DOHH2 (cell line): ENCODE measurements around the gene TSHZ1.

ENCODE experiments used
- H3F3A ChIP-seq: fragments of 200-600 bp; sonication (generic), shearing (Covaris generic); 2 replicates; pipeline ENCODE4 v1.6.0; 2016; ENCODE audit warnings: antibody characterized with exemption, mild to moderate bottlenecking; ENCODE audit not compliant: control insufficient read depth, insufficient read depth
- H3K27ac ChIP-seq: fragments of 200-600 bp; sonication (generic); 2 replicates; pipeline ENCODE4 v1.5.1; 2014; ENCODE audit warnings: low read depth, mild to moderate bottlenecking, low read length, moderate library complexity
- H3K27me3 ChIP-seq: fragments of 200-600 bp; sonication (generic); 2 replicates; pipeline ENCODE4 v1.6.1; 2014; ENCODE audit warnings: mild to moderate bottlenecking, low read length, mixed read lengths; ENCODE audit not compliant: control insufficient read depth
- H3K36me3 ChIP-seq: fragments of 200-600 bp; sonication (generic); 2 replicates; pipeline ENCODE4 v1.6.1; 2014; ENCODE audit warnings: mild to moderate bottlenecking, low read length, moderate library complexity, mixed read lengths; ENCODE audit not compliant: control insufficient read depth
- H3K4me1 ChIP-seq: fragments of 200-600 bp; sonication (generic); 2 replicates; pipeline ENCODE4 v1.6.1; 2014; ENCODE audit warnings: mild to moderate bottlenecking, low read length, mixed read lengths; ENCODE audit not compliant: control insufficient read depth
- H3K4me2 ChIP-seq: fragments of 200-600 bp; sonication (generic); 2 replicates; pipeline ENCODE4 v1.6.0; 2014; ENCODE audit warnings: mild to moderate bottlenecking, low read length, moderate library complexity
- H3K4me3 ChIP-seq: fragments of 200-600 bp; sonication (generic); 2 replicates; pipeline ENCODE4 v1.5.1; 2014; ENCODE audit warnings: mild to moderate bottlenecking, low read length, mixed read lengths
- H3K79me2 ChIP-seq: fragments of 200-600 bp; sonication (generic); 2 replicates; pipeline ENCODE4 v1.6.1; 2014; ENCODE audit warnings: mild to moderate bottlenecking, low read length, mixed read lengths; ENCODE audit not compliant: control insufficient read depth
- H3K9me2 ChIP-seq: fragments of 200-600 bp; sonication (generic); replicated peaks from 2 replicates; pipeline ENCODE4 v1.6.1; 2014; ENCODE audit warnings: mild to moderate bottlenecking, low read length, mixed read lengths; ENCODE audit not compliant: control insufficient read depth
- H3K9me3 ChIP-seq: fragments of 200-600 bp; sonication (generic); 2 replicates; pipeline ENCODE4 v1.6.1; 2014; ENCODE audit warnings: antibody characterized with exemption, low read length, mixed read lengths; ENCODE audit not compliant: control insufficient read depth, insufficient read depth
- H4K20me1 ChIP-seq: fragments of 200-600 bp; sonication (generic); 2 replicates; pipeline ENCODE4 v1.6.0; 2014; ENCODE audit warnings: low read depth, mild to moderate bottlenecking, antibody characterized with exemption, low read length, moderate library complexity; ENCODE audit not compliant: control insufficient read depth, insufficient read depth
- EZH2phosphoT487 ChIP-seq: fragments of 200-600 bp; sonication (generic); IDR thresholded peaks from 2 replicates; pipeline ENCODE4 v1.6.1; 2017; ENCODE audit warnings: borderline replicate concordance, mild to moderate bottlenecking, antibody characterized with exemption, low read length, moderate library complexity, mixed read lengths
- TF ChIP-seq, protein P1 (sequence below): fragments of 200-600 bp; sonication (generic); IDR thresholded peaks from one replicate; pipeline ENCODE4 v1.5.1; 2014; ENCODE audit warnings: antibody characterized with exemption, mild to moderate bottlenecking, low read depth, low read length; ENCODE audit not compliant: poor library complexity, severe bottlenecking

Gene TSHZ1

DNA sequence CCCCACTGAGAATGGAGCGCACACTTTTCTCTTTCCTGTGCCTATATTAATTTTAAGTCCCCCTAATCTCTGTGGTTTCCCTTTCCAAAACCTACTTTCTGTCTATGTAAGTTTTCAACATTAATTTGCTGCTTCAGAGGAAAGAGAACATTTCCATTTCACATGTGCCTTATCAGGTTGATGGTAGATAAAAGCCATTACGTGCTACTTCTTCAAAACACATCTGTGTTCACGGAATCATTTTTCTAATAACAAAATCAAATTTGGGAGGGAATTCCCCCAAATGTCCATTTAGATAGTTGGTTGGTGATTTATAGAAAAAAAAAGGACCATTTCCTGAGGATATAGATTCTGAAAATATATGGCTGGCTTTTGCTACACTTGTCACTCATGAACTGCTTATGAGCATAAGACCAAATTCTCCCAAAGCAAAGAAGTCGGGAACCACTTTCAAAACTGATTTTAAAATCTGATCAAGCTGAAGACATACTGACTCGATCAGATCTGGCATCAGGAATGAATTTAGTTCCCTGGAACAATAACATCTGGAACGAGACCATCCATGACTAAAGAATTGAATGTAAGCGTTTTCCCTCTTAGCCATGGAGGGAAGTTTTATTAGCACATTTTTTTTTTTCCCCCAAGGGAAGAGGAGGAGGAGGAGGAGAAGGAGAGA, 9.9 kb upstream of the TSHZ1 start:
- Histone ChIP-seq H3F3A (peaks cover under 1% of the 10 kb centered on the region; the same call in 1 of the 2 replicates), H3K36me3 (peaks cover 16% of the 10 kb centered on the region), H3K27me3 (no peaks in the 10 kb centered on the region), H3K79me2 (peaks cover 20% of the 10 kb centered on the region), H3K27ac (no peak overlapping the region), H3K9me2 (no peaks in the 10 kb centered on the region), H3K9me3 (no peaks in the 10 kb centered on the region), H4K20me1 (no peaks in the 10 kb centered on the region; the same call in 1 of the 2 replicates), H3K4me2 (no peak overlapping the region), H3K4me1 (no peaks in the 10 kb centered on the region), H3K4me3 (no peak overlapping the region)
- TF ChIP-seq EZH2phosphoT487, result no peak
- TF ChIP-seq, protein P1, sequence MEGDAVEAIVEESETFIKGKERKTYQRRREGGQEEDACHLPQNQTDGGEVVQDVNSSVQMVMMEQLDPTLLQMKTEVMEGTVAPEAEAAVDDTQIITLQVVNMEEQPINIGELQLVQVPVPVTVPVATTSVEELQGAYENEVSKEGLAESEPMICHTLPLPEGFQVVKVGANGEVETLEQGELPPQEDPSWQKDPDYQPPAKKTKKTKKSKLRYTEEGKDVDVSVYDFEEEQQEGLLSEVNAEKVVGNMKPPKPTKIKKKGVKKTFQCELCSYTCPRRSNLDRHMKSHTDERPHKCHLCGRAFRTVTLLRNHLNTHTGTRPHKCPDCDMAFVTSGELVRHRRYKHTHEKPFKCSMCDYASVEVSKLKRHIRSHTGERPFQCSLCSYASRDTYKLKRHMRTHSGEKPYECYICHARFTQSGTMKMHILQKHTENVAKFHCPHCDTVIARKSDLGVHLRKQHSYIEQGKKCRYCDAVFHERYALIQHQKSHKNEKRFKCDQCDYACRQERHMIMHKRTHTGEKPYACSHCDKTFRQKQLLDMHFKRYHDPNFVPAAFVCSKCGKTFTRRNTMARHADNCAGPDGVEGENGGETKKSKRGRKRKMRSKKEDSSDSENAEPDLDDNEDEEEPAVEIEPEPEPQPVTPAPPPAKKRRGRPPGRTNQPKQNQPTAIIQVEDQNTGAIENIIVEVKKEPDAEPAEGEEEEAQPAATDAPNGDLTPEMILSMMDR, result no peak

DNA sequence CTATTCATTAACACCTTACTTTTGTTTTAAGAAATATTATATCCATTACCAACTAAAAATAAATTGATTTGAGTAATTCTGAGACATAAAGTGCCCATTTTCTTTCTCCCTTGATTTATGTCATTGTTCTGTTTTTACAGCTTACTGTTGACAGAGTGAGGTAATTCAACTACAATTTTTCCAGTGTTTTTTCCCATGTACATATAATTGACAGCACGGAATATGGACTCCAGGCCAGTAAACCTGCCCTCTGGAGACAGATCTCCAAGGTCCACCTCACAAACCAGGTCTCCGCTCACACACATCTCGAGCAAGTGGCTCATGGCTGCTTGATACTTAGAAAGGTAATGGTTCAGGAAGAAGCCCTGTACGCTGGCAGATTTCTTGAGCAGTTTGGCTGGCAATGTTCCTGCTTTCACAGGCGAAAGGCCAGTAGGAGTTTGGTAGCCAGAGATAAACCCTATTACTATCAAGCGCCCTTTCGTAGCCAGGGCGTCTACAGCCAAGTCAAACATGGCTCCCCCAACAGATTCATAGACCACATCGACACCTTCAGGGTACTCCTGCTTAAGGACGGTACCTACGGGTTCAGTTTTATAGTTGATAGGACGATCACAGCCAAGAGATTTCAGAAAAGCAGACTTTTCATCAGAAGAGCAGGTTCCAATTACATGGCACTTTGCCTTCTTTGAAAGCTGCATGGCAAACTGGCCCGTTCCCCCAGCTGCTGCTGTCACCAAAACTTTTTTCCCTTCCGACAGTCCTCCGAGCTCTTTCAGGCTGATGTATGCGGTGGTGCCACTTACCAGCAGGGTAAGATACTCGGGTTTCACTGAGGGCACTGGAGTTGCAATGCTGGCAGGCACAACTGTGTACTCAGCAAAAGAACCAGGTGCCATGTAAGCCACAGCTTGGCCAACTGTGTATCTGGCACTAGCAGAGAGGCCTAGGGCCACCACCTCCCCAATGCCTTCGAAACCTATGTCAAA, 9.0 kb upstream of the TSHZ1 start:
- H3K4me1 ChIP-seq, result no peaks in the 10 kb centered on the region
- no peaks in the 10 kb centered on the region for H3K27me3 ChIP-seq
- no peaks in the 10 kb centered on the region; the same call in 1 of the 2 replicates for H4K20me1 ChIP-seq
- no peak overlapping the region for H3K4me2 ChIP-seq
- peaks cover 29% of the 10 kb centered on the region for H3K79me2 ChIP-seq
- H3K27ac ChIP-seq, result no peak overlapping the region
- peaks cover 16% of the 10 kb centered on the region for H3K36me3 ChIP-seq
- TF ChIP-seq, protein P1, result no peak
- TF ChIP-seq EZH2phosphoT487, result no peak
- H3K9me2 ChIP-seq, result no peaks in the 10 kb centered on the region
- peaks cover 7% of the 10 kb centered on the region for H3F3A ChIP-seq
- H3K9me3 ChIP-seq, result no peaks in the 10 kb centered on the region
- H3K4me3 ChIP-seq, result no peak overlapping the region

DNA sequence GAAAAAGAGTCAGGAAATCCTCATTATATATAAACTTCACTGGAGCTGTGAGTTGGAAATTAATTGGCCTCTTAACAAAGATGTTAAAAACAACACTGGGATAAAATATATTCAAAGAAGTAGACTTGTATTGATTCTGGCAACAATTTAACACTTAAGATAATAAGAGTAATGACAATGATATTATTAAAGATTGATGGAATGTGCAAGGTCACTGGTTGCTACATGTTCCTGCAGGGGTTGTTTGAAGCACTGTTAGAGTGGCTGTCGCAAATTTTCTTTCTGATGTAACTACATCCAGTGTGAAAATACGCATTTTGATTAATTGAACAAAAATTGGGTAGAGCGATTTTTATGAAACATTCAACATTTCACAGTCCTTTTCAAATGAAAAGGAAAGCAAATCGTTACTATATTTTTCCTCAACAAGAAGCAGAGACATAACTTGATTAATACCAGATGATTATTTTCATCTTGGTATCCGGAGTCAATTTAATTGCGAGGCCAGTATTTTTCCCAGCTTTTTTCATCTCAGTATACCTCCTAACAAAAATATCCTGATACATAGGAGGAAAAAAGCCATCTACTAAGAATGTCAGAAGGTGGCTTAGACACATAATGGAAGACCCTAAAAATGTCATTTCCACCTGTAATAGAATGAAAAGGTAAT, 7.8 kb upstream of the TSHZ1 start:
- Histone ChIP-seq H3K9me3 (no peaks in the 10 kb centered on the region), H3K9me2 (no peaks in the 10 kb centered on the region), H3K27me3 (peaks cover 7% of the 10 kb centered on the region), H3K4me3 (no peak overlapping the region), H4K20me1 (peaks cover 9% of the 10 kb centered on the region; the same call in 1 of the 2 replicates), H3K4me2 (no peak overlapping the region), H3K4me1 (peaks cover 12% of the 10 kb centered on the region), H3F3A (peaks cover 12% of the 10 kb centered on the region), H3K27ac (no peak overlapping the region), H3K79me2 (peaks cover 41% of the 10 kb centered on the region), H3K36me3 (peaks cover 16% of the 10 kb centered on the region)
- TF ChIP-seq, protein P1, result no peak
- TF ChIP-seq EZH2phosphoT487, result no peak
